ACHN (cell line): ENCODE data around the gene SGK2.

ENCODE experiments used
- DNase-seq: peaks from one replicate; pipeline ENCODE4 v3.0.0-alpha.2; 2015
- in situ Hi-C: cut with HindIII; loops from 2 replicates; pipeline ENCODE4 v1.10.0; 2017; ENCODE audit warnings: low sequenced_read_pairs, low pct_ligation_motif_present, low pct_unique_long_range_greater_than_20kb

Gene SGK2

GRCh38 chr20:43558412-43559146 is at the start of gene SGK2:
Gene SGK2, plus strand, starts transcription at chr20:43559027. Its CDS starts 7,469 bp downstream, at chr20:43566496.
- peak; percentile 88 for DNase-seq

GRCh38 chr20:43511879-43512278 is 46.9 kb upstream of the SGK2 start:
- no peak for DNase-seq
- in situ Hi-C loops, result no loop called here

More at GRCh38 chr20:43558412-43559146, at the start of gene SGK2:
- in situ Hi-C loops, result no loop called here

- in situ Hi-C loops, result no loop called here
- no peak for DNase-seq
These were observed 45.4 kb upstream of the SGK2 start for GRCh38 chr20:43513372-43513930.

GRCh38 chr20:43513931-43514647 is 44.7 kb upstream of the SGK2 start:
- DNase-seq, result no peak
- in situ Hi-C loops, result no loop called here

GRCh38 chr20:43514648-43514999 is 44.2 kb upstream of the SGK2 start:
- in situ Hi-C loops, result no loop called here
- no peak for DNase-seq

GRCh38 chr20:43515628-43516027 is 43.2 kb upstream of the SGK2 start:
- DNase-seq, result no peak
- in situ Hi-C loops, result no loop called here

- in situ Hi-C loops, result no loop called here
These were observed 42.5 kb upstream of the SGK2 start for GRCh38 chr20:43516251-43516824.

GRCh38 chr20:43520074-43520630 is 38.7 kb upstream of the SGK2 start:
- in situ Hi-C loops, result no loop called here
- DNase-seq, result no peak

More at GRCh38 chr20:43516251-43516824, 42.5 kb upstream of the SGK2 start:
- no peak for DNase-seq

GRCh38 chr20:43525021-43525420 is 33.8 kb upstream of the SGK2 start:
- in situ Hi-C loops, result no loop called here

GRCh38 chr20:43528258-43528875 is 30.5 kb upstream of the SGK2 start:
- in situ Hi-C loops, result no loop called here
- DNase-seq, result no peak

More at GRCh38 chr20:43525021-43525420, 33.8 kb upstream of the SGK2 start:
- DNase-seq, result no peak

- in situ Hi-C loops, result no loop called here
- no peak for DNase-seq
These were observed 29.8 kb upstream of the SGK2 start for GRCh38 chr20:43529051-43529450.

- in situ Hi-C loops, result no loop called here
- DNase-seq, result no peak
These were observed 29.2 kb upstream of the SGK2 start for GRCh38 chr20:43529457-43530153.

GRCh38 chr20:43530321-43531090 is 28.3 kb upstream of the SGK2 start:
- in situ Hi-C loops, result no loop called here
- DNase-seq, result no peak

- in situ Hi-C loops, result no loop called here
- no peak for DNase-seq
These were observed 27.8 kb upstream of the SGK2 start for GRCh38 chr20:43531091-43531443.

GRCh38 chr20:43532416-43533055 is 26.3 kb upstream of the SGK2 start:
- in situ Hi-C loops, result no loop called here

GRCh38 chr20:43533060-43533459 is 25.8 kb upstream of the SGK2 start:
- in situ Hi-C loops, result no loop called here
- no peak for DNase-seq

More at GRCh38 chr20:43532416-43533055, 26.3 kb upstream of the SGK2 start:
- no peak for DNase-seq

GRCh38 chr20:43534016-43534415 is 24.8 kb upstream of the SGK2 start:
- in situ Hi-C loops, result no loop called here
- no peak for DNase-seq
